Measurements from ENCODE around the gene TRMT10B.

The TRMT10B gene

DNA sequence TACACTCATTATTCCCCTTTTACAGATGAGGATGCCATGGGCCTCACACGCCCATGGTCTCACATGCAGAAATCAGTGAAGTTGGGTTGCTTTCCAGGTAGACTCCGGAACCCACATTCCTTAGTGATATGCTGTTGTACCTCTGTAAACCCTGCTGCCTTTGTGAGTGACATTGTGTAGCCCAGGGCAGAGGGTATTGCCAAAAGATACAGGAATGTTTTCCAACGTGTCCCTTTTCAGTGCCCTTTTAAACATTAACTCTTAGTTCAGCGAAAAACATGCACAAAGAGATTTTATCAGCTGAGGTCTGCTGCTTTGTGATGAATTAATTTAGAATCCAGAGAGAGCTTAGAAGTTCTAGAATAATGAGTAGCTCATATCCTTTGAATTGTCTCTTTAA is 38.3 kb upstream of the TRMT10B start:
- TF ChIP-seq POLR2AphosphoS5 (IDR thresholded peaks at IDR 0.05; ENCODE audit: low read depth, low read length) = no peak

GRCh38 chr9:37715991-37716505 is 37.6 kb upstream of the TRMT10B start:
- TF ChIP-seq FOXP2 (optimal IDR thresholded peaks at IDR 0.05; ENCODE audit: borderline replicate concordance, extremely low read depth, extremely low read length, insufficient read depth) (no peak), SIN3A (IDR thresholded peaks at IDR 0.05; ENCODE audit: borderline replicate concordance, insufficient read depth, low read length) (no peak), REST (IDR thresholded peaks at IDR 0.05; ENCODE audit: insufficient read depth in 1 of 2, low read depth in 2 of 2, low read length in 2 of 2) (no peak), TAF1 (IDR thresholded peaks at IDR 0.05; ENCODE audit: borderline replicate concordance, insufficient read depth, low read length) (no peak), POLR2AphosphoS5 (IDR thresholded peaks at IDR 0.05; ENCODE audit: low read depth, low read length) (no peak)

DNA sequence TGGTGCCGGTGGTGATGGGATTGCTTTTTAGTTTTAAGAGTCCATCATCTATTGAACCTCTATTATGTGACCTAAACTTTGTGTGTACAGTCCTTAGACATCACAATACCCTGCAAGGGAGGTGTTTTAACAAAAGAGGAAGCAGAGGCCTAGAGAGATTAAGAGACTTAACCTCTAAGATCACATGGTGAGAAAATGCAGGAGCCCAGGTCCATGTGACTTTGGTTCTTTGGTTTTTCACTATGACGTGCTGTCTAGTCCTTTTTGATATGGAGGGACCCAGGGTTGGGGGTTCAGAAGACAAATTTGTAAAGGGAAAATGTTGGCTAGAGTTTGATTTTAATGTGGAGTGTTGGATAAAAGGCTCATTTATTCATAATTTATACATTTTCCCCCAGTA is 34.1 kb upstream of the TRMT10B start:
- no peak for TF ChIP-seq POLR2AphosphoS5 (IDR thresholded peaks at IDR 0.05; ENCODE audit: low read depth, low read length)
- no peak for TF ChIP-seq SIN3A (IDR thresholded peaks at IDR 0.05; ENCODE audit: borderline replicate concordance, insufficient read depth, low read length)
- TF ChIP-seq FOXP2 (optimal IDR thresholded peaks at IDR 0.05; ENCODE audit: borderline replicate concordance, extremely low read depth, extremely low read length, insufficient read depth) = no peak
- no peak for TF ChIP-seq TAF1 (IDR thresholded peaks at IDR 0.05; ENCODE audit: borderline replicate concordance, insufficient read depth, low read length)
- TF ChIP-seq REST (IDR thresholded peaks at IDR 0.05; ENCODE audit: insufficient read depth in 1 of 2, low read depth in 2 of 2, low read length in 2 of 2) = no peak

GRCh38 chr9:37727013-37727412 is 26.6 kb upstream of the TRMT10B start:
- TF ChIP-seq TAF1 (IDR thresholded peaks at IDR 0.05; ENCODE audit: borderline replicate concordance, insufficient read depth, low read length) (no peak), POLR2AphosphoS5 (IDR thresholded peaks at IDR 0.05; ENCODE audit: low read depth, low read length) (no peak), SIN3A (IDR thresholded peaks at IDR 0.05; ENCODE audit: borderline replicate concordance, insufficient read depth, low read length) (no peak), REST (IDR thresholded peaks at IDR 0.05; ENCODE audit: insufficient read depth in 1 of 2, low read depth in 2 of 2, low read length in 2 of 2) (no peak), FOXP2 (optimal IDR thresholded peaks at IDR 0.05; ENCODE audit: borderline replicate concordance, extremely low read depth, extremely low read length, insufficient read depth) (no peak)

GRCh38 chr9:37729499-37729898 is 24.1 kb upstream of the TRMT10B start:
- TF ChIP-seq SIN3A (IDR thresholded peaks at IDR 0.05; ENCODE audit: borderline replicate concordance, insufficient read depth, low read length) = no peak
- TF ChIP-seq REST (IDR thresholded peaks at IDR 0.05; ENCODE audit: insufficient read depth in 1 of 2, low read depth in 2 of 2, low read length in 2 of 2) = no peak
- no peak for TF ChIP-seq FOXP2 (optimal IDR thresholded peaks at IDR 0.05; ENCODE audit: borderline replicate concordance, extremely low read depth, extremely low read length, insufficient read depth)
- no peak for TF ChIP-seq TAF1 (IDR thresholded peaks at IDR 0.05; ENCODE audit: borderline replicate concordance, insufficient read depth, low read length)
- TF ChIP-seq POLR2AphosphoS5 (IDR thresholded peaks at IDR 0.05; ENCODE audit: low read depth, low read length) = no peak
